ENCODE data around the gene ULK4.

ULK4 gene

DNA sequence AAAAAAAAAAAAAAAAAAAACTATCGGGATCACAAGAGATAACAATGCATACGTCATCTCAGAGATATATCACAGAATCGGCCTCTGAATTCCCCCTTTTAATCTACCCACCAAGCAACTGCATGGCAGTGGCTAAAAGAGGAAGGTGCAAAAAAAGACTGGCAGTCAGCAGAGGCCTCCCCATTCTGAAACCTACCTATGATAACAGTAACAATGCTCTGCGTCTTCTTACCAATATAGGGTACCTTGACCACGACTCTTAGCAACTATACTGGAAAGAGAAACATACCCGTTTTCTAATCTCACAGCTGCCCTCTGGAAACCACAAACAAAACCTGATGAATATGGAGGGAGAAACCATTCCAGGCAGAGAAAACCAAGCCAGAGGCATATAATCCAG, 106.9 kb downstream of the ULK4 start:
- Histone ChIP-seq H3K23ac (ENCODE audit: low read length) (no peak overlapping the region), H3K4me1 (ENCODE audit: control insufficient read depth, low read depth, low read length) (no peaks in the 10 kb centered on the region), H3K36me3 (ENCODE audit: control insufficient read depth, insufficient read depth, low read length) (no peaks in the 10 kb centered on the region), H2BK5ac (ENCODE audit: low read length) (no peak overlapping the region), H2AK5ac (ENCODE audit: low read length) (no peak overlapping the region), H3K56ac (ENCODE audit: low read length) (no peak overlapping the region), H3K9ac (ENCODE audit: low read length) (no peak overlapping the region), H3K4me2 (ENCODE audit: low read length) (no peak overlapping the region), H3K27ac (ENCODE audit: low read depth, low read length) (no peak overlapping the region), H3K27me3 (ENCODE audit: insufficient read depth, low read length, poor library complexity) (no peaks in the 10 kb centered on the region), H3K79me1 (ENCODE audit: low read length) (no peaks in the 10 kb centered on the region), H3K79me2 (ENCODE audit: control insufficient read depth, insufficient read depth, low read length) (no peaks in the 10 kb centered on the region), H3K4me3 (ENCODE audit: low read length) (no peak overlapping the region), H2BK120ac (ENCODE audit: low read depth, low read length) (no peak overlapping the region), H3K4ac (ENCODE audit: low read depth, low read length) (no peak overlapping the region), H2BK15ac (replicated peaks; ENCODE audit: low read depth) (no peak overlapping the region), H3K18ac (ENCODE audit: low read length) (no peak overlapping the region), H4K8ac (ENCODE audit: low read depth, low read length) (no peak overlapping the region), H4K5ac (ENCODE audit: low read length) (no peak overlapping the region)
- WGBS (ENCODE audit: extremely low coverage, insufficient coverage, low lambda C conversion rate): no CpG with 5 or more reads among the region's 6 CpGs
- DNase-seq: no peak

DNA sequence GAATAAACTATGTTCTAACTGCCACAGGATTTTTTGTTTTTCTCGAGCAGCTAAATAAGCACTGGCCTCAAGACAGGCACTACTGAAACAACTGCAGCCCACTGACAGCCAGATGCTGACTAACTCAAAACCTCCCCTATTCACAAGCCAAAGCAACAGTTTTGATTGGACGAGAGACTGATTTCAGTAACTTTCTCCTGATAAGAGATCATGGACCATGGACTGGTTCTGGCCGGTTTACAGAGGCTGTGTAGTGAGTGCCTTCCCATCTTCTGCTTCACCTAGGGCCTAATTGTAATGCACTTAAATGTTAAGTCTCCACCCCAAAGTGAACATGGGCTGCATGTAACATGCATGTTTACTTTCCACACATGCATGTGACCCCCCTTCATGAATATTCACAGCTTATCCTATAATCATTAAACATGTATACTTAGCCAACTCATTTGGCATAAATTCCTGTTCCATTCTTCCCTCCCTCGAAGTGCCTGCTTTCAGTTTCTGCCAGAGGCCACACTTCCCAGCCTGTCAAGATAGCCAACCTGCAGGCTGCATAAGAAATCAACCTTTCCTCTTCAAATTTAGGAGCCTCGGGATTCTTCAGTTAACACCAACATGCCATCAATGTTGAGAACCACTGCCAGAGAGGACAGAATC, 108.2 kb downstream of the ULK4 start:
- no CpG with 5 or more reads among the region's 5 CpGs for WGBS (ENCODE audit: extremely low coverage, insufficient coverage, low lambda C conversion rate)
- H3K23ac ChIP-seq (ENCODE audit: low read length): no peak overlapping the region

DNA sequence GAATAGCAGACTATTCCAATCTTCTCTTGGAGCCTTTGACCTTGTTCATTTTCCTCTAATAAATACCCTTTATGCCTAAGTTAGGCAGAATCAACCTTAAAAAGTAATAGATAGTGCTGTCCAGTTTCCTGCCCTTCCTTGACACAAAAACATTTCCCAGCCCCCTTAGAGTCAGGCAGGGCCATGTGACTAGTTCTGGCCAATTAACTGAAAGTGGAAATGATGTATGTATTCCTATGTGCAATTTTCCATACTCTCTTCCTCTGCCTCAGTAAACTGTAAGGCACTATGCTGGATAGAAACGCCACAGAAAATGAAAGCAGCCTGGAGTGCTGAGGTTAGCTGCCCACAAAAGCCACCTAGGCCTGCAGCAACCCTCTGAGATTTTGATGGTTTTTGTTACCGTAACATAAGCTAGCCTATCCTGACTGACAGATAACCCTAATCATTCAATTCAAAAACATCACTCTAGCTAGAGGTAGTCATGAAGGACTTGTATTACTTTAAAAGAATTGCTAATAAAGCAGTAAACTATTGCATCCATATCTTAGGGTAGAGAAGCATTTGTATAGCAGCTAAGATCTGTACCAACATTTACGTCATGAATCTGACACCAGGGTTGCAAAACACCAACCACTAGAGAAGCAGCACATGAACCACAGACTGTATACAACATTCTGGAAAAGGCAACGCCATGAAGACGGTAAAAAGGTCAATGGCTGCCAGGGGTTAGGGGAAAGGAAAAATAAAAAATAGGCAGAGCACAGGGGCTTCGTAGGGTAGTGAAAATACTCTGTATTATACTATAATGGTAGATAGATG, 112.9 kb downstream of the ULK4 start:
- H3K4ac ChIP-seq (ENCODE audit: low read depth, low read length): no peak overlapping the region
- no peak overlapping the region for H3K4me3 ChIP-seq (ENCODE audit: low read length)
- H4K8ac ChIP-seq (ENCODE audit: low read depth, low read length): no peak overlapping the region
- no peak overlapping the region for H2BK5ac ChIP-seq (ENCODE audit: low read length)
- H3K23ac ChIP-seq (ENCODE audit: low read length): no peak overlapping the region
- H3K36me3 ChIP-seq (ENCODE audit: control insufficient read depth, insufficient read depth, low read length): no peaks in the 10 kb centered on the region
- H2BK120ac ChIP-seq (ENCODE audit: low read depth, low read length): no peak overlapping the region
- WGBS (ENCODE audit: extremely low coverage, insufficient coverage, low lambda C conversion rate): no CpG with 5 or more reads among the region's 6 CpGs
- H3K27me3 ChIP-seq (ENCODE audit: insufficient read depth, low read length, poor library complexity): no peaks in the 10 kb centered on the region
- no peak overlapping the region for H3K4me2 ChIP-seq (ENCODE audit: low read length)
- no peak for DNase-seq
- no peak overlapping the region for H3K56ac ChIP-seq (ENCODE audit: low read length)
- no peak overlapping the region for H3K18ac ChIP-seq (ENCODE audit: low read length)
- H3K4me1 ChIP-seq (ENCODE audit: control insufficient read depth, low read depth, low read length): no peaks in the 10 kb centered on the region
- H2AK5ac ChIP-seq (ENCODE audit: low read length): no peak overlapping the region
- no peaks in the 10 kb centered on the region for H3K79me1 ChIP-seq (ENCODE audit: low read length)
- H4K5ac ChIP-seq (ENCODE audit: low read length): no peak overlapping the region
- H2BK15ac ChIP-seq (replicated peaks; ENCODE audit: low read depth): no peak overlapping the region
- no peaks in the 10 kb centered on the region for H3K79me2 ChIP-seq (ENCODE audit: control insufficient read depth, insufficient read depth, low read length)
- no peak overlapping the region for H3K27ac ChIP-seq (ENCODE audit: low read depth, low read length)
- no peak overlapping the region for H3K9ac ChIP-seq (ENCODE audit: low read length)

More for the DNA sequence above, 108.2 kb downstream of the ULK4 start:
- H3K27me3 ChIP-seq (ENCODE audit: insufficient read depth, low read length, poor library complexity): no peaks in the 10 kb centered on the region
- no peak overlapping the region for H2BK120ac ChIP-seq (ENCODE audit: low read depth, low read length)
- no peak overlapping the region for H2BK5ac ChIP-seq (ENCODE audit: low read length)
- no peak overlapping the region for H2BK15ac ChIP-seq (replicated peaks; ENCODE audit: low read depth)
- H4K8ac ChIP-seq (ENCODE audit: low read depth, low read length): no peak overlapping the region
- peak; percentile 6 for DNase-seq
- no peak overlapping the region for H3K4ac ChIP-seq (ENCODE audit: low read depth, low read length)
- H2AK5ac ChIP-seq (ENCODE audit: low read length): no peak overlapping the region
- no peak overlapping the region for H3K56ac ChIP-seq (ENCODE audit: low read length)
- no peak overlapping the region for H4K5ac ChIP-seq (ENCODE audit: low read length)
- no peak overlapping the region for H3K27ac ChIP-seq (ENCODE audit: low read depth, low read length)
- H3K4me1 ChIP-seq (ENCODE audit: control insufficient read depth, low read depth, low read length): no peaks in the 10 kb centered on the region
- H3K79me2 ChIP-seq (ENCODE audit: control insufficient read depth, insufficient read depth, low read length): no peaks in the 10 kb centered on the region
- no peak overlapping the region for H3K9ac ChIP-seq (ENCODE audit: low read length)
- H3K36me3 ChIP-seq (ENCODE audit: control insufficient read depth, insufficient read depth, low read length): no peaks in the 10 kb centered on the region
- H3K4me3 ChIP-seq (ENCODE audit: low read length): no peak overlapping the region
- no peak overlapping the region for H3K18ac ChIP-seq (ENCODE audit: low read length)
- no peaks in the 10 kb centered on the region for H3K79me1 ChIP-seq (ENCODE audit: low read length)
- H3K4me2 ChIP-seq (ENCODE audit: low read length): no peak overlapping the region

DNA sequence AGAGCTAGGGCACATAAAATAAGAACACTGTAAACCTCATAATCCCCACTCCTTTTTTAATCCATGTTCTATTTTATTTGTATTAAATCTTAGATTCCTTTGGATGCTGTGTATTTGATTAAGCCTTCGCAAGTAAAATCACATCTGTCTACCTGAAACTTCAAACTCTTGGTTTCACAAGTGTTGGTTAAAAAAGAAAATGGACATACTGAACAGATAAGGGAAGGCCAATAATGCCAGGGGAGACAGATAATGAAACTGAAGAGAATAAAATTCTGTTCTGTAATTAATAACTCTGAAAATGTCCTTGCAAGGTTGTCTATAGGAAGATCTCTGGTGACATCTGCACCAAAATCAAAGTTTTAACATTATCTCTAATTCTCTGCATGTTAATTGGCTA, 114.2 kb downstream of the ULK4 start:
- H3K79me2 ChIP-seq (ENCODE audit: control insufficient read depth, insufficient read depth, low read length): no peaks in the 10 kb centered on the region
- no peaks in the 10 kb centered on the region for H3K4me1 ChIP-seq (ENCODE audit: control insufficient read depth, low read depth, low read length)
- no peak overlapping the region for H3K4me2 ChIP-seq (ENCODE audit: low read length)
- no peak overlapping the region for H2BK15ac ChIP-seq (replicated peaks; ENCODE audit: low read depth)
- no peak overlapping the region for H3K18ac ChIP-seq (ENCODE audit: low read length)
- no peak overlapping the region for H2BK5ac ChIP-seq (ENCODE audit: low read length)
- no peaks in the 10 kb centered on the region for H3K36me3 ChIP-seq (ENCODE audit: control insufficient read depth, insufficient read depth, low read length)
- DNase-seq: no peak
- H3K9ac ChIP-seq (ENCODE audit: low read length): no peak overlapping the region
- H2BK120ac ChIP-seq (ENCODE audit: low read depth, low read length): no peak overlapping the region
- H4K5ac ChIP-seq (ENCODE audit: low read length): no peak overlapping the region
- no peak overlapping the region for H3K4ac ChIP-seq (ENCODE audit: low read depth, low read length)
- H3K56ac ChIP-seq (ENCODE audit: low read length): no peak overlapping the region
- no CpG with 5 or more reads among the region's 1 CpG for WGBS (ENCODE audit: extremely low coverage, insufficient coverage, low lambda C conversion rate)
- H2AK5ac ChIP-seq (ENCODE audit: low read length): no peak overlapping the region
- H4K8ac ChIP-seq (ENCODE audit: low read depth, low read length): no peak overlapping the region
- no peak overlapping the region for H3K4me3 ChIP-seq (ENCODE audit: low read length)
- H3K27ac ChIP-seq (ENCODE audit: low read depth, low read length): no peak overlapping the region
- H3K79me1 ChIP-seq (ENCODE audit: low read length): no peaks in the 10 kb centered on the region
- H3K27me3 ChIP-seq (ENCODE audit: insufficient read depth, low read length, poor library complexity): no peaks in the 10 kb centered on the region
- no peak overlapping the region for H3K23ac ChIP-seq (ENCODE audit: low read length)

DNA sequence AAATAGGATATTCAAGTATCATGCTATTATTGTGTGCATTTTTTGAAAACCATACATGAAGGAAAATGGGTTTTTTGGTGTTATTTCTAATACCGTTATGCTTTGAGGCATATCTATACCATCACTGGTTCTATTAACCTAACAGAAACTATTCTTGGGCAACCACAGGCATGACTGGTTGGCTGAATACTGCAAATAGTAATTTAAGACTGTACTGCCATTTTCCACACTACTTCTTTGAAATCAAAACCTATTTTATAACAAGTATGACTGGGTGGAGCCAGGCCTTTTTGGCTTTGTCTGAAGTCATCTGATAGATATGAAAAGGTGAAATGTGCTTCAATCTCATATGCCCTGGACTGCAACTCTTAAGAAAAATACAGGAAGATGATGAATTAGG, 115.1 kb downstream of the ULK4 start:
- Histone ChIP-seq H3K4me2 (ENCODE audit: low read length) (no peak overlapping the region), H3K18ac (ENCODE audit: low read length) (no peak overlapping the region), H2BK5ac (ENCODE audit: low read length) (no peak overlapping the region), H3K79me2 (ENCODE audit: control insufficient read depth, insufficient read depth, low read length) (no peaks in the 10 kb centered on the region), H3K4ac (ENCODE audit: low read depth, low read length) (no peak overlapping the region), H3K4me3 (ENCODE audit: low read length) (no peak overlapping the region), H2BK15ac (replicated peaks; ENCODE audit: low read depth) (no peak overlapping the region), H2BK120ac (ENCODE audit: low read depth, low read length) (no peak overlapping the region), H3K23ac (ENCODE audit: low read length) (no peak overlapping the region), H3K27ac (ENCODE audit: low read depth, low read length) (no peak overlapping the region), H3K27me3 (ENCODE audit: insufficient read depth, low read length, poor library complexity) (no peaks in the 10 kb centered on the region), H4K8ac (ENCODE audit: low read depth, low read length) (no peak overlapping the region), H3K9ac (ENCODE audit: low read length) (no peak overlapping the region), H3K79me1 (ENCODE audit: low read length) (no peaks in the 10 kb centered on the region), H3K56ac (ENCODE audit: low read length) (no peak overlapping the region), H4K5ac (ENCODE audit: low read length) (no peak overlapping the region), H3K36me3 (ENCODE audit: control insufficient read depth, insufficient read depth, low read length) (no peaks in the 10 kb centered on the region), H3K4me1 (ENCODE audit: control insufficient read depth, low read depth, low read length) (no peaks in the 10 kb centered on the region), H2AK5ac (ENCODE audit: low read length) (no peak overlapping the region)
- DNase-seq: no peak
- no CpG with 5 or more reads among the region's 1 CpG for WGBS (ENCODE audit: extremely low coverage, insufficient coverage, low lambda C conversion rate)

Data from mesendoderm (in vitro differentiated cells).